MG63 (cell line): Measurements from ENCODE around the gene RPL13A. TPM values are rescaled to one million over a fixed set of nuclear protein-coding genes. Genes with fewer than 3 reads are reported as not detected.

Source experiments
- DNase-seq: peaks from one replicate; pipeline ENCODE4 v3.0.0-alpha.2; 2020
- H3K27me3 ChIP-seq: fragments of 250-450 bp; sonication (Bioruptor Pico); 2 replicates; pipeline ENCODE4 v1.5.1; 2020; ENCODE audit warnings: mild to moderate bottlenecking, moderate library complexity
- H3K36me3 ChIP-seq: fragments of 250-450 bp; sonication (Bioruptor Pico); 2 replicates; pipeline ENCODE4 v1.5.1; 2020; ENCODE audit warnings: mild to moderate bottlenecking, moderate library complexity
- H3K4me3 ChIP-seq: fragments of 250-450 bp; sonication (Bioruptor Pico); 2 replicates; pipeline ENCODE4 v1.5.1; 2020; ENCODE audit warnings: mild to moderate bottlenecking, moderate library complexity
- H3K9me3 ChIP-seq: fragments of 250-450 bp; sonication (Bioruptor Pico); 2 replicates; pipeline ENCODE4 v1.5.1; 2020; ENCODE audit warnings: mild to moderate bottlenecking, moderate library complexity
- total RNA-seq: library from RNA; depleted of rRNA; stranded (reverse); fragments of >200 nt; shearing (Covaris generic); gene quantifications from 2 replicates; pipeline ENCODE4 v1.2.3, GENCODE V29; 2014; ENCODE audit warnings: low replicate concordance

Gene RPL13A
- total RNA-seq, 1 experiment from 2014 or later: 3,823 TPM

GRCh38 chr19:49512970-49513745 lies 25.8 kb downstream of the RPL13A start:
- H3K36me3 ChIP-seq: no peaks in the 10 kb centered on the region
- no peaks in the 10 kb centered on the region for H3K27me3 ChIP-seq
- no peaks in the 10 kb centered on the region for H3K9me3 ChIP-seq
- DNase-seq: no peak
- H3K4me3 ChIP-seq: peak overlapping the region; percentile 49

GRCh38 chr19:49513746-49514118 lies 26.3 kb downstream of the RPL13A start:
- Histone ChIP-seq H3K9me3 (no peaks in the 10 kb centered on the region), H3K4me3 (no peak overlapping the region), H3K27me3 (no peaks in the 10 kb centered on the region), H3K36me3 (no peaks in the 10 kb centered on the region)
- DNase-seq: no peak

GRCh38 chr19:49514151-49514550 lies 26.7 kb downstream of the RPL13A start:
- Histone ChIP-seq H3K9me3 (no peaks in the 10 kb centered on the region), H3K36me3 (no peaks in the 10 kb centered on the region), H3K4me3 (no peak overlapping the region), H3K27me3 (no peaks in the 10 kb centered on the region)
- no peak for DNase-seq

GRCh38 chr19:49515767-49516166 lies 28.4 kb downstream of the RPL13A start:
- H3K27me3 ChIP-seq: no peaks in the 10 kb centered on the region
- DNase-seq: no peak
- no peaks in the 10 kb centered on the region for H3K9me3 ChIP-seq
- no peak overlapping the region for H3K4me3 ChIP-seq
- no peaks in the 10 kb centered on the region for H3K36me3 ChIP-seq

- Histone ChIP-seq H3K4me3 (no peak overlapping the region), H3K9me3 (no peaks in the 10 kb centered on the region), H3K27me3 (no peaks in the 10 kb centered on the region), H3K36me3 (no peaks in the 10 kb centered on the region)
- no peak for DNase-seq
Measured at GRCh38 chr19:49518033-49518432, 30.6 kb downstream of the RPL13A start.

GRCh38 chr19:49520705-49521319 lies 33.4 kb downstream of the RPL13A start:
- no peaks in the 10 kb centered on the region for H3K27me3 ChIP-seq
- no peak overlapping the region for H3K4me3 ChIP-seq
- no peak for DNase-seq
- H3K36me3 ChIP-seq: no peaks in the 10 kb centered on the region
- no peaks in the 10 kb centered on the region for H3K9me3 ChIP-seq

- no peaks in the 10 kb centered on the region for H3K9me3 ChIP-seq
- DNase-seq: no peak
- H3K27me3 ChIP-seq: no peaks in the 10 kb centered on the region
- H3K36me3 ChIP-seq: peaks cover 11% of the 10 kb centered on the region
- no peak overlapping the region for H3K4me3 ChIP-seq
Measured at GRCh38 chr19:49524812-49525455, 37.5 kb downstream of the RPL13A start.

GRCh38 chr19:49528211-49528771 lies 40.9 kb downstream of the RPL13A start:
- Histone ChIP-seq H3K27me3 (no peaks in the 10 kb centered on the region), H3K4me3 (peak overlapping the region; percentile 63), H3K36me3 (peaks cover 40% of the 10 kb centered on the region), H3K9me3 (no peaks in the 10 kb centered on the region)
- peak; percentile 80 for DNase-seq

- H3K9me3 ChIP-seq: no peaks in the 10 kb centered on the region
- H3K4me3 ChIP-seq: no peak overlapping the region
- DNase-seq: no peak
- H3K36me3 ChIP-seq: peaks cover 56% of the 10 kb centered on the region
- no peaks in the 10 kb centered on the region for H3K27me3 ChIP-seq
Measured at GRCh38 chr19:49530708-49531107, 43.3 kb downstream of the RPL13A start.

GRCh38 chr19:49533551-49534488 lies 46.4 kb downstream of the RPL13A start:
- no peaks in the 10 kb centered on the region for H3K9me3 ChIP-seq
- H3K27me3 ChIP-seq: no peaks in the 10 kb centered on the region
- peaks cover 67% of the 10 kb centered on the region for H3K36me3 ChIP-seq
- no peak overlapping the region for H3K4me3 ChIP-seq
- DNase-seq: no peak

GRCh38 chr19:49534632-49535385 lies 47.4 kb downstream of the RPL13A start:
- peaks cover 66% of the 10 kb centered on the region for H3K36me3 ChIP-seq
- H3K4me3 ChIP-seq: no peak overlapping the region
- H3K9me3 ChIP-seq: no peaks in the 10 kb centered on the region
- H3K27me3 ChIP-seq: no peaks in the 10 kb centered on the region
- no peak for DNase-seq

GRCh38 chr19:49536921-49537462 lies 49.6 kb downstream of the RPL13A start:
- DNase-seq: no peak
- H3K9me3 ChIP-seq: no peaks in the 10 kb centered on the region
- H3K36me3 ChIP-seq: peaks cover 62% of the 10 kb centered on the region
- no peak overlapping the region for H3K4me3 ChIP-seq
- H3K27me3 ChIP-seq: no peaks in the 10 kb centered on the region

GRCh38 chr19:49538643-49539042 lies 51.2 kb downstream of the RPL13A start:
- no peaks in the 10 kb centered on the region for H3K9me3 ChIP-seq
- H3K36me3 ChIP-seq: peaks cover 54% of the 10 kb centered on the region
- DNase-seq: no peak
- H3K4me3 ChIP-seq: no peak overlapping the region
- H3K27me3 ChIP-seq: no peaks in the 10 kb centered on the region

GRCh38 chr19:49539192-49539952 lies 52.0 kb downstream of the RPL13A start:
- H3K4me3 ChIP-seq: no peak overlapping the region
- no peaks in the 10 kb centered on the region for H3K27me3 ChIP-seq
- H3K36me3 ChIP-seq: peaks cover 51% of the 10 kb centered on the region
- no peak for DNase-seq
- H3K9me3 ChIP-seq: no peaks in the 10 kb centered on the region
